ENCODE measurements around the gene TSPAN31. TPM values are rescaled to one million over a fixed set of nuclear protein-coding genes. Genes with fewer than 3 reads are reported as not detected.

TSPAN31 gene
- total and polyA plus RNA-seq, 9 of the 15 experiments (the other 6 are each of a cell fraction or from before 2014, with no cell fraction given): 11.3 to 26.4 (median 14.3) TPM

DNA sequence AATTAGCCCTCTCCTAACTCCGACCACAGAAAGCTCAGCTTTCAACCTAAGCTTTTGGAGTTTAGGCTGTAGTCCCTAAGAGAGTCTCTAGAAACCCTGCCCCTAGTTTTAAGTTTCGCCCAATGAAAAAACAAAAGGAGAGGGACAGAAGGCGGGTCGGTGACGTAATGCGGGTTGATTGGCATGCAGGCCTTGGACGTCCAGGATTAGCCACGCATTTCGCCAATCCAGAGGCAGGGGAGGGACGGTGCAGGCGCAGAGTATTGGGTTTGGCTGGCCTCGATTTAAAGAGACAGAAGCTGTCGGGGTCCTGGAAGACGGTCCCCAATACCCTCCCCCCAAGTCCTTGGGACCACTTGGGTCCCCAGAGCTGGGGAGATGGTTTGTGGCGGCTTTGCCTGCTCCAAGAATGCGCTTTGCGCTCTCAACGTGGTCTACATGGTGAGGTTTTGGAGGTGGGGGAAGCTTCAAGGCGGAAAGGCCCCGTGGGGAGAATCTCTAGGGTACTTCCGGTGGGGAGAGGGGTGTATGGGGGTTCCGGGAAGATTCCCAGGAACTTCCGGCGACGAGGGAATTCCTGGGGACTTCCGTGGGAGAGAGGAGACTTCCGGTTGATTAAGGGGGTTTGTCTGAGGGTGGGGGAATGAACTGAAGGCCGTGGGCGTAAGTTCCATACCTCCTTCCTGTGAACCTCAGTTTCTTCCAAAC is at the start of gene TSPAN31 (continued):
- TF ChIP-seq, protein P1, sequence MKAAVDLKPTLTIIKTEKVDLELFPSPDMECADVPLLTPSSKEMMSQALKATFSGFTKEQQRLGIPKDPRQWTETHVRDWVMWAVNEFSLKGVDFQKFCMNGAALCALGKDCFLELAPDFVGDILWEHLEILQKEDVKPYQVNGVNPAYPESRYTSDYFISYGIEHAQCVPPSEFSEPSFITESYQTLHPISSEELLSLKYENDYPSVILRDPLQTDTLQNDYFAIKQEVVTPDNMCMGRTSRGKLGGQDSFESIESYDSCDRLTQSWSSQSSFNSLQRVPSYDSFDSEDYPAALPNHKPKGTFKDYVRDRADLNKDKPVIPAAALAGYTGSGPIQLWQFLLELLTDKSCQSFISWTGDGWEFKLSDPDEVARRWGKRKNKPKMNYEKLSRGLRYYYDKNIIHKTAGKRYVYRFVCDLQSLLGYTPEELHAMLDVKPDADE (conservative IDR thresholded peaks at IDR 0.05; ENCODE audit: control insufficient read depth, low read depth, low read length): no peak
- TF ChIP-seq ZNF561 (CRISPR knock-in tag; conservative IDR thresholded peaks at IDR 0.05): no peak
- TF ChIP-seq BRCA1 (IDR thresholded peaks at IDR 0.05): no peak
- no peak for TF ChIP-seq BRCA1 (CRISPR knock-in tag; IDR thresholded peaks at IDR 0.05)
- TF ChIP-seq HNRNPH1 (optimal IDR thresholded peaks at IDR 0.05; ENCODE audit: low read depth, low read length): no peak
- TF ChIP-seq HIVEP1 (CRISPR knock-in tag; IDR thresholded peaks at IDR 0.05): no peak
- TF ChIP-seq, protein P2, sequence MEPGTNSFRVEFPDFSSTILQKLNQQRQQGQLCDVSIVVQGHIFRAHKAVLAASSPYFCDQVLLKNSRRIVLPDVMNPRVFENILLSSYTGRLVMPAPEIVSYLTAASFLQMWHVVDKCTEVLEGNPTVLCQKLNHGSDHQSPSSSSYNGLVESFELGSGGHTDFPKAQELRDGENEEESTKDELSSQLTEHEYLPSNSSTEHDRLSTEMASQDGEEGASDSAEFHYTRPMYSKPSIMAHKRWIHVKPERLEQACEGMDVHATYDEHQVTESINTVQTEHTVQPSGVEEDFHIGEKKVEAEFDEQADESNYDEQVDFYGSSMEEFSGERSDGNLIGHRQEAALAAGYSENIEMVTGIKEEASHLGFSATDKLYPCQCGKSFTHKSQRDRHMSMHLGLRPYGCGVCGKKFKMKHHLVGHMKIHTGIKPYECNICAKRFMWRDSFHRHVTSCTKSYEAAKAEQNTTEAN (CRISPR knock-in tag; IDR thresholded peaks at IDR 0.05): no peak
- TF ChIP-seq, protein P3, sequence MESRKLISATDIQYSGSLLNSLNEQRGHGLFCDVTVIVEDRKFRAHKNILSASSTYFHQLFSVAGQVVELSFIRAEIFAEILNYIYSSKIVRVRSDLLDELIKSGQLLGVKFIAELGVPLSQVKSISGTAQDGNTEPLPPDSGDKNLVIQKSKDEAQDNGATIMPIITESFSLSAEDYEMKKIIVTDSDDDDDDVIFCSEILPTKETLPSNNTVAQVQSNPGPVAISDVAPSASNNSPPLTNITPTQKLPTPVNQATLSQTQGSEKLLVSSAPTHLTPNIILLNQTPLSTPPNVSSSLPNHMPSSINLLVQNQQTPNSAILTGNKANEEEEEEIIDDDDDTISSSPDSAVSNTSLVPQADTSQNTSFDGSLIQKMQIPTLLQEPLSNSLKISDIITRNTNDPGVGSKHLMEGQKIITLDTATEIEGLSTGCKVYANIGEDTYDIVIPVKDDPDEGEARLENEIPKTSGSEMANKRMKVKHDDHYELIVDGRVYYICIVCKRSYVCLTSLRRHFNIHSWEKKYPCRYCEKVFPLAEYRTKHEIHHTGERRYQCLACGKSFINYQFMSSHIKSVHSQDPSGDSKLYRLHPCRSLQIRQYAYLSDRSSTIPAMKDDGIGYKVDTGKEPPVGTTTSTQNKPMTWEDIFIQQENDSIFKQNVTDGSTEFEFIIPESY (CRISPR knock-in tag; IDR thresholded peaks at IDR 0.05): peak; percentile 5; the same call in 1 of the 2 replicates
- TF ChIP-seq POLR2A (conservative IDR thresholded peaks at IDR 0.05): peak; percentile 85
- peak; percentile 94 for TF ChIP-seq NFYB (IDR thresholded peaks at IDR 0.05; ENCODE audit: extremely low read depth, insufficient read length)
- no peak for TF ChIP-seq RCOR1 (IDR thresholded peaks at IDR 0.05; ENCODE audit: borderline replicate concordance in 1 of 2, low read depth in 2 of 2, low read length in 2 of 2)
- no peak for TF ChIP-seq GABPB2 (CRISPR knock-in tag; conservative IDR thresholded peaks at IDR 0.05)
- peak; percentile 33; the same call in 1 of the 2 replicates for TF ChIP-seq KLF10 (CRISPR knock-in tag; IDR thresholded peaks at IDR 0.05)
- TF ChIP-seq, protein P4, sequence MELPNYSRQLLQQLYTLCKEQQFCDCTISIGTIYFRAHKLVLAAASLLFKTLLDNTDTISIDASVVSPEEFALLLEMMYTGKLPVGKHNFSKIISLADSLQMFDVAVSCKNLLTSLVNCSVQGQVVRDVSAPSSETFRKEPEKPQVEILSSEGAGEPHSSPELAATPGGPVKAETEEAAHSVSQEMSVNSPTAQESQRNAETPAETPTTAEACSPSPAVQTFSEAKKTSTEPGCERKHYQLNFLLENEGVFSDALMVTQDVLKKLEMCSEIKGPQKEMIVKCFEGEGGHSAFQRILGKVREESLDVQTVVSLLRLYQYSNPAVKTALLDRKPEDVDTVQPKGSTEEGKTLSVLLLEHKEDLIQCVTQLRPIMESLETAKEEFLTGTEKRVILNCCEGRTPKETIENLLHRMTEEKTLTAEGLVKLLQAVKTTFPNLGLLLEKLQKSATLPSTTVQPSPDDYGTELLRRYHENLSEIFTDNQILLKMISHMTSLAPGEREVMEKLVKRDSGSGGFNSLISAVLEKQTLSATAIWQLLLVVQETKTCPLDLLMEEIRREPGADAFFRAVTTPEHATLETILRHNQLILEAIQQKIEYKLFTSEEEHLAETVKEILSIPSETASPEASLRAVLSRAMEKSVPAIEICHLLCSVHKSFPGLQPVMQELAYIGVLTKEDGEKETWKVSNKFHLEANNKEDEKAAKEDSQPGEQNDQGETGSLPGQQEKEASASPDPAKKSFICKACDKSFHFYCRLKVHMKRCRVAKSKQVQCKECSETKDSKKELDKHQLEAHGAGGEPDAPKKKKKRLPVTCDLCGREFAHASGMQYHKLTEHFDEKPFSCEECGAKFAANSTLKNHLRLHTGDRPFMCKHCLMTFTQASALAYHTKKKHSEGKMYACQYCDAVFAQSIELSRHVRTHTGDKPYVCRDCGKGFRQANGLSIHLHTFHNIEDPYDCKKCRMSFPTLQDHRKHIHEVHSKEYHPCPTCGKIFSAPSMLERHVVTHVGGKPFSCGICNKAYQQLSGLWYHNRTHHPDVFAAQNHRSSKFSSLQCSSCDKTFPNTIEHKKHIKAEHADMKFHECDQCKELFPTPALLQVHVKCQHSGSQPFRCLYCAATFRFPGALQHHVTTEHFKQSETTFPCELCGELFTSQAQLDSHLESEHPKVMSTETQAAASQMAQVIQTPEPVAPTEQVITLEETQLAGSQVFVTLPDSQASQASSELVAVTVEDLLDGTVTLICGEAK (IDR thresholded peaks at IDR 0.05): peak; percentile 89
- TF ChIP-seq, protein P4 (CRISPR knock-in tag; IDR thresholded peaks at IDR 0.05): no peak

All from K562 (cell line).